Right lobe of liver (tissue), 4 donors: ENCODE data around the gene HSP90AA1.
"Not testable (repeated sequence)": the region's sequence is repeated elsewhere in the genome, so short reads cannot be mapped to it uniquely, and the experiment has no call there.

ENCODE experiments used
- POLR2A ChIP-seq: fragments of 450-650 bp; IDR thresholded peaks from one replicate; pipeline ENCODE4 v1.6.1; 2017; ENCODE audit warnings: antibody characterized with exemption, mild to moderate bottlenecking
- TF ChIP-seq, protein P1 (sequence below), 4 donors: fragments of 200-600 bp in 3 of 4; fragments of 450-650 bp in 1 of 4; IDR thresholded peaks; one replicate each; pipeline versions ENCODE4 v1.5.1 to v1.8.0; 2016 to 2022; ENCODE audit warnings: antibody characterized with exemption in 4 of 4, mild to moderate bottlenecking in 2 of 4
- donor health status: DM: no; HTN: no; CAD: no.
- donor health status: DM: no; HTN: no; CAD: no.
- donor health status: DM: no; HTN: yes; CAD: no.

GRCh38 chr14:102078361-102078791 is 8.5 kb downstream of the HSP90AA1 start:
- TF ChIP-seq, protein P1, sequence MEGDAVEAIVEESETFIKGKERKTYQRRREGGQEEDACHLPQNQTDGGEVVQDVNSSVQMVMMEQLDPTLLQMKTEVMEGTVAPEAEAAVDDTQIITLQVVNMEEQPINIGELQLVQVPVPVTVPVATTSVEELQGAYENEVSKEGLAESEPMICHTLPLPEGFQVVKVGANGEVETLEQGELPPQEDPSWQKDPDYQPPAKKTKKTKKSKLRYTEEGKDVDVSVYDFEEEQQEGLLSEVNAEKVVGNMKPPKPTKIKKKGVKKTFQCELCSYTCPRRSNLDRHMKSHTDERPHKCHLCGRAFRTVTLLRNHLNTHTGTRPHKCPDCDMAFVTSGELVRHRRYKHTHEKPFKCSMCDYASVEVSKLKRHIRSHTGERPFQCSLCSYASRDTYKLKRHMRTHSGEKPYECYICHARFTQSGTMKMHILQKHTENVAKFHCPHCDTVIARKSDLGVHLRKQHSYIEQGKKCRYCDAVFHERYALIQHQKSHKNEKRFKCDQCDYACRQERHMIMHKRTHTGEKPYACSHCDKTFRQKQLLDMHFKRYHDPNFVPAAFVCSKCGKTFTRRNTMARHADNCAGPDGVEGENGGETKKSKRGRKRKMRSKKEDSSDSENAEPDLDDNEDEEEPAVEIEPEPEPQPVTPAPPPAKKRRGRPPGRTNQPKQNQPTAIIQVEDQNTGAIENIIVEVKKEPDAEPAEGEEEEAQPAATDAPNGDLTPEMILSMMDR (IDR thresholded peaks at IDR 0.05) = not testable (repeated sequence)
- TF ChIP-seq POLR2A = not testable (repeated sequence)
